Uterus (tissue), 2 donors: ENCODE measurements around the gene EGFL8.

ENCODE experiments used
- CTCF ChIP-seq, 4 experiments: fragments of 200-600 bp in 2 of 4; fragments of 450-650 bp in 2 of 4; sonication (generic) in 2 of 4; IDR thresholded peaks; one replicate each; pipeline ENCODE4 v1.5.1; 2016 to 2019; ENCODE audit warnings: antibody characterized with exemption in 4 of 4, mild to moderate bottlenecking in 2 of 4, moderate library complexity in 1 of 4
- POLR2A ChIP-seq, 2 donors: fragments of 450-650 bp; IDR thresholded peaks; one replicate each; pipeline ENCODE4 v1.6.1; 2016; ENCODE audit warnings: antibody characterized with exemption in 2 of 2, mild to moderate bottlenecking in 1 of 2, moderate library complexity in 1 of 2

- no peak for TF ChIP-seq CTCF (IDR thresholded peaks at IDR 0.05)
- TF ChIP-seq POLR2A (IDR thresholded peaks at IDR 0.05): no peak
These were observed 15.2 kb upstream of the EGFL8 start for GRCh38 chr6:32149092-32149755.
